Progenitor cell of endocrine pancreas (in vitro differentiated cells): ENCODE results near the gene KDM7A. TPM values are rescaled to one million over a fixed set of nuclear protein-coding genes. Genes with fewer than 3 reads are reported as not detected.

Source experiments
- DNase-seq: peaks from one replicate; pipeline ENCODE4 v3.0.0; 2021; ENCODE audit warnings: low spot score; ENCODE audit not compliant: unreplicated experiment
- H3K27ac Mint-ChIP-seq: 2 replicates; pipeline ENCODE4 v1.8.0; 2021; ENCODE audit warnings: mild to moderate bottlenecking, moderate library complexity, mixed read lengths
- H3K27me3 Mint-ChIP-seq: 2 replicates; pipeline ENCODE4 v1.8.0; 2021; ENCODE audit warnings: mixed read lengths
- H3K36me3 Mint-ChIP-seq: 2 replicates; pipeline ENCODE4 v1.8.0; 2022; ENCODE audit warnings: mixed read lengths; ENCODE audit not compliant: insufficient read depth
- H3K4me1 Mint-ChIP-seq: 2 replicates; pipeline ENCODE4 v1.8.0; 2021; ENCODE audit warnings: low read depth, mixed read lengths
- H3K4me3 Mint-ChIP-seq: 2 replicates; pipeline ENCODE4 v1.8.0; 2021; ENCODE audit warnings: low read depth, mild to moderate bottlenecking, moderate library complexity, mixed read lengths
- H3K9me3 Mint-ChIP-seq: 2 replicates; pipeline ENCODE4 v1.8.0; 2021; ENCODE audit warnings: low read depth, mixed read lengths
- CTCF ChIP-seq: fragments of 200-600 bp; sonication (generic); IDR thresholded peaks from one replicate; pipeline ENCODE4 v1.5.0; 2021; ENCODE audit warnings: antibody characterized with exemption, mild to moderate bottlenecking; ENCODE audit not compliant: unreplicated experiment
- total RNA-seq: library from RNA; stranded (reverse); gene quantifications from 2 replicates; pipeline ENCODE4 v1.2.1, GENCODE V29; 2021

The KDM7A gene
- total RNA-seq, 1 donor from 2014 or later = 13.8 TPM

GRCh38 chr7:140042386-140042670 lies 134.5 kb downstream of the KDM7A start:
- Mint-ChIP-seq H3K4me1 (peaks cover 21% of the 10 kb centered on the region), H3K9me3 (no peaks in the 10 kb centered on the region), H3K27ac (no peak overlapping the region), H3K36me3 (no peaks in the 10 kb centered on the region), H3K27me3 (peaks cover 21% of the 10 kb centered on the region), H3K4me3 (no peak overlapping the region)
- DNase-seq = no peak
- TF ChIP-seq CTCF = no peak

- Mint-ChIP-seq H3K4me1 (peaks cover 17% of the 10 kb centered on the region), H3K27ac (no peak overlapping the region), H3K9me3 (no peaks in the 10 kb centered on the region), H3K36me3 (no peaks in the 10 kb centered on the region), H3K4me3 (no peak overlapping the region), H3K27me3 (peaks cover 21% of the 10 kb centered on the region)
- TF ChIP-seq CTCF = no peak
- no peak for DNase-seq
These were observed 135.0 kb downstream of the KDM7A start for GRCh38 chr7:140041659-140042385.

GRCh38 chr7:140039896-140040295 lies 136.9 kb downstream of the KDM7A start:
- no peak for TF ChIP-seq CTCF
- H3K27me3 Mint-ChIP-seq = peaks cover 21% of the 10 kb centered on the region
- H3K4me3 Mint-ChIP-seq = no peak overlapping the region
- no peak overlapping the region for H3K27ac Mint-ChIP-seq
- no peaks in the 10 kb centered on the region for H3K9me3 Mint-ChIP-seq
- peaks cover 2% of the 10 kb centered on the region for H3K4me1 Mint-ChIP-seq
- DNase-seq = no peak
- no peaks in the 10 kb centered on the region for H3K36me3 Mint-ChIP-seq

- Mint-ChIP-seq H3K4me1 (no peaks in the 10 kb centered on the region), H3K27ac (no peak overlapping the region), H3K9me3 (no peaks in the 10 kb centered on the region), H3K36me3 (no peaks in the 10 kb centered on the region), H3K27me3 (peaks cover 21% of the 10 kb centered on the region), H3K4me3 (no peak overlapping the region)
- TF ChIP-seq CTCF = no peak
- no peak for DNase-seq
These were observed 137.7 kb downstream of the KDM7A start for GRCh38 chr7:140039066-140039465.

GRCh38 chr7:140036224-140036962 lies 140.4 kb downstream of the KDM7A start:
- no peaks in the 10 kb centered on the region for H3K36me3 Mint-ChIP-seq
- peaks cover 17% of the 10 kb centered on the region for H3K27me3 Mint-ChIP-seq
- no peaks in the 10 kb centered on the region for H3K9me3 Mint-ChIP-seq
- H3K27ac Mint-ChIP-seq = no peak overlapping the region
- no peaks in the 10 kb centered on the region for H3K4me1 Mint-ChIP-seq
- no peak overlapping the region for H3K4me3 Mint-ChIP-seq
- TF ChIP-seq CTCF = no peak
- no peak for DNase-seq
